Gastrocnemius medialis (tissue), 4 donors: Measurements from ENCODE around the gene ZNF708.

ENCODE experiments used
- POLR2A ChIP-seq, 2 donors: fragments of 450-650 bp; IDR thresholded peaks; one replicate each; pipeline ENCODE4 v1.6.1; 2017; ENCODE audit warnings: antibody characterized with exemption in 2 of 2, mild to moderate bottlenecking in 2 of 2, moderate library complexity in 2 of 2
- TF ChIP-seq, protein P1 (sequence below), 5 experiments: fragments of 450-650 bp in 3 of 5; fragments of 200-600 bp in 2 of 5; sonication (generic) in 2 of 5; IDR thresholded peaks in 4 of 5; conservative IDR thresholded peaks in 1 of 5; 1 replicate in 4 of 5; 2 replicates in 1 of 5; pipeline ENCODE4 v1.5.1; 2016 to 2019; ENCODE audit warnings: antibody characterized with exemption in 5 of 5, mild to moderate bottlenecking in 3 of 5, moderate library complexity in 3 of 5

- TF ChIP-seq, protein P1, sequence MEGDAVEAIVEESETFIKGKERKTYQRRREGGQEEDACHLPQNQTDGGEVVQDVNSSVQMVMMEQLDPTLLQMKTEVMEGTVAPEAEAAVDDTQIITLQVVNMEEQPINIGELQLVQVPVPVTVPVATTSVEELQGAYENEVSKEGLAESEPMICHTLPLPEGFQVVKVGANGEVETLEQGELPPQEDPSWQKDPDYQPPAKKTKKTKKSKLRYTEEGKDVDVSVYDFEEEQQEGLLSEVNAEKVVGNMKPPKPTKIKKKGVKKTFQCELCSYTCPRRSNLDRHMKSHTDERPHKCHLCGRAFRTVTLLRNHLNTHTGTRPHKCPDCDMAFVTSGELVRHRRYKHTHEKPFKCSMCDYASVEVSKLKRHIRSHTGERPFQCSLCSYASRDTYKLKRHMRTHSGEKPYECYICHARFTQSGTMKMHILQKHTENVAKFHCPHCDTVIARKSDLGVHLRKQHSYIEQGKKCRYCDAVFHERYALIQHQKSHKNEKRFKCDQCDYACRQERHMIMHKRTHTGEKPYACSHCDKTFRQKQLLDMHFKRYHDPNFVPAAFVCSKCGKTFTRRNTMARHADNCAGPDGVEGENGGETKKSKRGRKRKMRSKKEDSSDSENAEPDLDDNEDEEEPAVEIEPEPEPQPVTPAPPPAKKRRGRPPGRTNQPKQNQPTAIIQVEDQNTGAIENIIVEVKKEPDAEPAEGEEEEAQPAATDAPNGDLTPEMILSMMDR (IDR thresholded peaks at IDR 0.05 in 4 of 5, conservative IDR thresholded peaks at IDR 0.05 in 1 of 5), result no peak
- no peak for TF ChIP-seq POLR2A (IDR thresholded peaks at IDR 0.05)
These were observed 59.4 kb downstream of the ZNF708 start for GRCh38 chr19:21269813-21270212.
